HepG2 (cell line): ENCODE measurements around the gene AARS2. TPM values are rescaled to one million over a fixed set of nuclear protein-coding genes. Genes with fewer than 3 reads are reported as not detected.

Source experiments
- ATF1 ChIP-seq: IDR thresholded peaks from 2 replicates; pipeline ENCODE4 v1.6.1; 2016; ENCODE audit warnings: mild to moderate bottlenecking, control low read depth
- BRD4 ChIP-seq: sonication (generic); formaldehyde crosslinking; IDR thresholded peaks from 2 replicates; pipeline ENCODE4 v1.4.0; 2020; ENCODE audit warnings: missing genetic modification reagents
- CEBPZ ChIP-seq: IDR thresholded peaks from 2 replicates; pipeline ENCODE4 v1.6.1; 2012; ENCODE audit warnings: low read length, improper control_type of control experiment
- HNF4A ChIP-seq: sonication (generic); formaldehyde crosslinking; IDR thresholded peaks from 2 replicates; pipeline ENCODE4 v1.4.0; 2020; ENCODE audit warnings: missing genetic modification reagents
- MIER2 ChIP-seq: IDR thresholded peaks from 2 replicates; pipeline ENCODE4 v1.6.1; 2016; ENCODE audit warnings: missing biosample characterization, missing genetic modification reagents
- NAIF1 ChIP-seq: sonication (generic); formaldehyde crosslinking; IDR thresholded peaks from 2 replicates; pipeline ENCODE4 v1.5.0; 2020; ENCODE audit warnings: mild to moderate bottlenecking, missing genetic modification reagents, borderline replicate concordance
- PAF1 ChIP-seq: IDR thresholded peaks from 2 replicates; pipeline ENCODE4 v1.6.1; 2016; ENCODE audit warnings: missing genetic modification reagents, missing compliant biosample characterization
- PHF5A ChIP-seq: IDR thresholded peaks from one replicate; pipeline ENCODE4 v1.6.1; 2018; ENCODE audit warnings: low read depth, missing genetic modification reagents; ENCODE audit not compliant: unreplicated experiment
- REL ChIP-seq: sonication (generic); formaldehyde crosslinking; conservative IDR thresholded peaks from 2 replicates; pipeline ENCODE4 v1.8.0; 2022; ENCODE audit warnings: mild to moderate bottlenecking, missing genetic modification reagents, moderate library complexity
- SAFB2 ChIP-seq: sonication (generic); formaldehyde crosslinking; IDR thresholded peaks from 2 replicates; pipeline ENCODE4 v1.5.1; 2020; ENCODE audit warnings: missing genetic modification reagents, low read depth, mild to moderate bottlenecking, borderline replicate concordance
- TBP ChIP-seq: sonication (generic); formaldehyde crosslinking; IDR thresholded peaks from 2 replicates; pipeline ENCODE4 v1.5.0; 2020; ENCODE audit warnings: missing genetic modification reagents
- ZFP36 ChIP-seq: fragments of 150-350 bp; IDR thresholded peaks from 2 replicates; pipeline ENCODE4 v1.6.1; 2018; ENCODE audit warnings: borderline replicate concordance, low read length, low read depth; ENCODE audit not compliant: partially characterized antibody
- ZMYM2 ChIP-seq: sonication (generic); formaldehyde crosslinking; IDR thresholded peaks from 2 replicates; pipeline ENCODE4 v1.8.0; 2022; ENCODE audit warnings: mild to moderate bottlenecking, missing genetic modification reagents
- ZNF121 ChIP-seq: sonication (generic); formaldehyde crosslinking; IDR thresholded peaks from 2 replicates; pipeline ENCODE4 v1.5.0; 2020; ENCODE audit warnings: mild to moderate bottlenecking, missing genetic modification reagents
- ZNF160 ChIP-seq: sonication (generic); formaldehyde crosslinking; IDR thresholded peaks from 2 replicates; pipeline ENCODE4 v1.8.0; 2022; ENCODE audit warnings: mild to moderate bottlenecking, inconsistent platforms, missing genetic modification reagents
- ZNF230 ChIP-seq: sonication (generic); formaldehyde crosslinking; IDR thresholded peaks from 2 replicates; pipeline ENCODE4 v1.4.0; 2020; ENCODE audit warnings: mild to moderate bottlenecking, missing genetic modification reagents
- ZNF572 ChIP-seq: sonication (generic); formaldehyde crosslinking; IDR thresholded peaks from 2 replicates; pipeline ENCODE4 v1.5.1; 2020; ENCODE audit warnings: mild to moderate bottlenecking, missing genetic modification reagents
- polyA plus RNA-seq, 8 experiments: library from polyadenylated mRNA; depleted of rRNA in 3 of 8; stranded (reverse) in 7 of 8; unstranded in 1 of 8; fragments of >200 nt; fragmentation: Illumina TruSeq in 4 of 8; extraction: Trizol in 4 of 8; gene quantifications; 2 replicates each; pipeline versions ENCODE4 v1.2.1 to v1.2.3, GENCODE V29; 2011 to 2016; ENCODE audit warnings: low read depth in 4 of 8, missing spikeins in 1 of 8, mixed read lengths in 1 of 8; ENCODE audit not compliant: insufficient read depth in 1 of 8
- total RNA-seq, 5 experiments: library from RNA; depleted of rRNA; stranded (reverse); fragments of >200 nt; fragmentation: Illumina TruSeq; extraction: Trizol; gene quantifications; 2 replicates each; pipeline ENCODE4 v1.2.3, GENCODE V29; 2016; ENCODE audit warnings: low read depth in 1 of 5
- TF ChIP-seq, protein P1 (sequence below): sonication (generic); formaldehyde crosslinking; IDR thresholded peaks from 2 replicates; pipeline ENCODE4 v1.8.0; 2022; ENCODE audit warnings: missing genetic modification reagents, low read depth, mild to moderate bottlenecking, borderline replicate concordance
- TF ChIP-seq, protein P2 (sequence below): sonication (generic); formaldehyde crosslinking; IDR thresholded peaks from 2 replicates; pipeline ENCODE4 v1.5.1; 2020; ENCODE audit warnings: missing genetic modification reagents, mild to moderate bottlenecking, borderline replicate concordance
- TF ChIP-seq, protein P3 (sequence below): IDR thresholded peaks from 2 replicates; pipeline ENCODE4 v1.6.1; 2018; ENCODE audit warnings: missing genetic modification reagents, mild to moderate bottlenecking, missing compliant biosample characterization
- TF ChIP-seq, protein P4 (sequence below): sonication (generic); formaldehyde crosslinking; IDR thresholded peaks from 2 replicates; pipeline ENCODE4 v1.4.0; 2020; ENCODE audit warnings: missing genetic modification reagents

The AARS2 gene
- total and polyA plus RNA-seq, 2 of the 13 experiments (the other 11 are each of a cell fraction or from before 2014, with no cell fraction given): 7.5 to 24.1 TPM

- no peak for TF ChIP-seq CEBPZ
- TF ChIP-seq ZMYM2 (CRISPR knock-in tag): peak; percentile 17; the same call in 1 of the 2 replicates
- TF ChIP-seq MIER2 (CRISPR knock-in tag): no peak
- TF ChIP-seq ATF1 (CRISPR knock-in tag): no peak
- TF ChIP-seq BRD4: no peak; the same call in 1 of the 2 replicates
- TF ChIP-seq, protein P1, sequence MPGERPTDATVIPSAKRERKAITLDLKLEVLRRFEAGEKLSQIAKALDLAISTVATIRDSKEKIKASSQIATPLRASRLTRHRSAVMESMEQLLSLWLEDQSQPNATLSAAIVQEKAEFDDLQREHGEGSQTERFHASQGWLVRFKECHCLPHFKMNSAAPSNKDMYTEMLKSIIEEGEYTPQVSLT (CRISPR knock-in tag): no peak; the same call in 1 of the 2 replicates
- TF ChIP-seq TBP (CRISPR knock-in tag): no peak
- peak; percentile 77; the same call in 1 of the 2 replicates for TF ChIP-seq ZNF121
- TF ChIP-seq PHF5A: no peak
- TF ChIP-seq NAIF1 (CRISPR knock-in tag): 0 out of 2 replicates have a peak, but pooled peaks have one; percentile 56
- TF ChIP-seq ZFP36: no peak
- TF ChIP-seq, protein P2, sequence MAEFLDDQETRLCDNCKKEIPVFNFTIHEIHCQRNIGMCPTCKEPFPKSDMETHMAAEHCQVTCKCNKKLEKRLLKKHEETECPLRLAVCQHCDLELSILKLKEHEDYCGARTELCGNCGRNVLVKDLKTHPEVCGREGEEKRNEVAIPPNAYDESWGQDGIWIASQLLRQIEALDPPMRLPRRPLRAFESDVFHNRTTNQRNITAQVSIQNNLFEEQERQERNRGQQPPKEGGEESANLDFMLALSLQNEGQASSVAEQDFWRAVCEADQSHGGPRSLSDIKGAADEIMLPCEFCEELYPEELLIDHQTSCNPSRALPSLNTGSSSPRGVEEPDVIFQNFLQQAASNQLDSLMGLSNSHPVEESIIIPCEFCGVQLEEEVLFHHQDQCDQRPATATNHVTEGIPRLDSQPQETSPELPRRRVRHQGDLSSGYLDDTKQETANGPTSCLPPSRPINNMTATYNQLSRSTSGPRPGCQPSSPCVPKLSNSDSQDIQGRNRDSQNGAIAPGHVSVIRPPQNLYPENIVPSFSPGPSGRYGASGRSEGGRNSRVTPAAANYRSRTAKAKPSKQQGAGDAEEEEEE (CRISPR knock-in tag): no peak
- TF ChIP-seq, protein P3, sequence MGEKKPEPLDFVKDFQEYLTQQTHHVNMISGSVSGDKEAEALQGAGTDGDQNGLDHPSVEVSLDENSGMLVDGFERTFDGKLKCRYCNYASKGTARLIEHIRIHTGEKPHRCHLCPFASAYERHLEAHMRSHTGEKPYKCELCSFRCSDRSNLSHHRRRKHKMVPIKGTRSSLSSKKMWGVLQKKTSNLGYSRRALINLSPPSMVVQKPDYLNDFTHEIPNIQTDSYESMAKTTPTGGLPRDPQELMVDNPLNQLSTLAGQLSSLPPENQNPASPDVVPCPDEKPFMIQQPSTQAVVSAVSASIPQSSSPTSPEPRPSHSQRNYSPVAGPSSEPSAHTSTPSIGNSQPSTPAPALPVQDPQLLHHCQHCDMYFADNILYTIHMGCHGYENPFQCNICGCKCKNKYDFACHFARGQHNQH: peak; percentile 90
- TF ChIP-seq, protein P4, sequence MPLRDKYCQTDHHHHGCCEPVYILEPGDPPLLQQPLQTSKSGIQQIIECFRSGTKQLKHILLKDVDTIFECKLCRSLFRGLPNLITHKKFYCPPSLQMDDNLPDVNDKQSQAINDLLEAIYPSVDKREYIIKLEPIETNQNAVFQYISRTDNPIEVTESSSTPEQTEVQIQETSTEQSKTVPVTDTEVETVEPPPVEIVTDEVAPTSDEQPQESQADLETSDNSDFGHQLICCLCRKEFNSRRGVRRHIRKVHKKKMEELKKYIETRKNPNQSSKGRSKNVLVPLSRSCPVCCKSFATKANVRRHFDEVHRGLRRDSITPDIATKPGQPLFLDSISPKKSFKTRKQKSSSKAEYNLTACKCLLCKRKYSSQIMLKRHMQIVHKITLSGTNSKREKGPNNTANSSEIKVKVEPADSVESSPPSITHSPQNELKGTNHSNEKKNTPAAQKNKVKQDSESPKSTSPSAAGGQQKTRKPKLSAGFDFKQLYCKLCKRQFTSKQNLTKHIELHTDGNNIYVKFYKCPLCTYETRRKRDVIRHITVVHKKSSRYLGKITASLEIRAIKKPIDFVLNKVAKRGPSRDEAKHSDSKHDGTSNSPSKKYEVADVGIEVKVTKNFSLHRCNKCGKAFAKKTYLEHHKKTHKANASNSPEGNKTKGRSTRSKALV (CRISPR knock-in tag): peak; percentile 41; the same call in 1 of the 2 replicates
- peak; percentile 53; the same call in 1 of the 2 replicates for TF ChIP-seq ZNF160 (CRISPR knock-in tag)
- TF ChIP-seq HNF4A (CRISPR knock-in tag): peak; percentile 45; the same call in 1 of the 2 replicates
- peak; percentile 89 for TF ChIP-seq ZNF572
- peak; percentile 87; the same call in 1 of the 2 replicates for TF ChIP-seq REL (CRISPR knock-in tag)
- peak; percentile 61; the same call in 1 of the 2 replicates for TF ChIP-seq SAFB2
- no peak for TF ChIP-seq PAF1 (CRISPR knock-in tag)
- peak; percentile 79; the same call in 1 of the 2 replicates for TF ChIP-seq ZNF230
Measured at GRCh38 chr6:44257025-44257752, 56.0 kb downstream of the AARS2 start, which contains the start of gene SLC35B2 (continued).
